IMR-90 (cell line): Measurements from ENCODE around the gene DHRS3.

Experiments used
- BHLHE40 ChIP-seq: fragments of 150-350 bp; IDR thresholded peaks from 2 replicates; pipeline ENCODE4 v1.6.1; 2016; ENCODE audit warnings: mild to moderate bottlenecking, low read depth, low read length
- CHD1 ChIP-seq: IDR thresholded peaks from 2 replicates; pipeline ENCODE4 v1.6.1; 2012; ENCODE audit warnings: low read depth, low read length, improper control_type of control experiment
- CTCF ChIP-seq: conservative IDR thresholded peaks from 2 replicates; pipeline ENCODE4 v1.5.1; 2012; ENCODE audit warnings: mild to moderate bottlenecking, low read depth, low read length, improper control_type of control experiment
- FOS ChIP-seq: fragments of 150-350 bp; IDR thresholded peaks from 2 replicates; pipeline ENCODE4 v1.6.1; 2016; ENCODE audit warnings: low read depth, low read length
- MXI1 ChIP-seq: IDR thresholded peaks from 2 replicates; pipeline ENCODE4 v1.6.1; 2012; ENCODE audit warnings: low read depth, mild to moderate bottlenecking, low read length, moderate library complexity, borderline replicate concordance
- NFE2L2 ChIP-seq: fragments of 150-350 bp; IDR thresholded peaks from 2 replicates; pipeline ENCODE4 v1.6.1; 2016; ENCODE audit warnings: low read depth, mild to moderate bottlenecking, low read length
- POLR2A ChIP-seq: IDR thresholded peaks from 2 replicates; pipeline ENCODE4 v1.6.1; 2012; ENCODE audit warnings: mild to moderate bottlenecking, low read depth, low read length
- RAD21 ChIP-seq: IDR thresholded peaks from 2 replicates; pipeline ENCODE4 v1.6.1; 2012; ENCODE audit warnings: low read length, improper control_type of control experiment
- RCOR1 ChIP-seq: IDR thresholded peaks from 2 replicates; pipeline ENCODE4 v1.6.1; 2012; ENCODE audit warnings: mild to moderate bottlenecking, low read length, improper control_type of control experiment; ENCODE audit not compliant: insufficient replicate concordance
- RFX5 ChIP-seq: IDR thresholded peaks from 2 replicates; pipeline ENCODE4 v1.8.0; 2012; ENCODE audit warnings: low read depth, mild to moderate bottlenecking, low read length, moderate library complexity
- USF2 ChIP-seq: fragments of 150-350 bp; IDR thresholded peaks from 2 replicates; pipeline ENCODE4 v1.6.1; 2017; ENCODE audit warnings: mild to moderate bottlenecking, antibody characterized with exemption, low read length, low read depth
- TF ChIP-seq, protein P1 (sequence below): fragments of 150-350 bp; IDR thresholded peaks from 2 replicates; pipeline ENCODE4 v1.6.1; 2016; ENCODE audit warnings: low read depth, mild to moderate bottlenecking, low read length, moderate library complexity, borderline replicate concordance

DNA sequence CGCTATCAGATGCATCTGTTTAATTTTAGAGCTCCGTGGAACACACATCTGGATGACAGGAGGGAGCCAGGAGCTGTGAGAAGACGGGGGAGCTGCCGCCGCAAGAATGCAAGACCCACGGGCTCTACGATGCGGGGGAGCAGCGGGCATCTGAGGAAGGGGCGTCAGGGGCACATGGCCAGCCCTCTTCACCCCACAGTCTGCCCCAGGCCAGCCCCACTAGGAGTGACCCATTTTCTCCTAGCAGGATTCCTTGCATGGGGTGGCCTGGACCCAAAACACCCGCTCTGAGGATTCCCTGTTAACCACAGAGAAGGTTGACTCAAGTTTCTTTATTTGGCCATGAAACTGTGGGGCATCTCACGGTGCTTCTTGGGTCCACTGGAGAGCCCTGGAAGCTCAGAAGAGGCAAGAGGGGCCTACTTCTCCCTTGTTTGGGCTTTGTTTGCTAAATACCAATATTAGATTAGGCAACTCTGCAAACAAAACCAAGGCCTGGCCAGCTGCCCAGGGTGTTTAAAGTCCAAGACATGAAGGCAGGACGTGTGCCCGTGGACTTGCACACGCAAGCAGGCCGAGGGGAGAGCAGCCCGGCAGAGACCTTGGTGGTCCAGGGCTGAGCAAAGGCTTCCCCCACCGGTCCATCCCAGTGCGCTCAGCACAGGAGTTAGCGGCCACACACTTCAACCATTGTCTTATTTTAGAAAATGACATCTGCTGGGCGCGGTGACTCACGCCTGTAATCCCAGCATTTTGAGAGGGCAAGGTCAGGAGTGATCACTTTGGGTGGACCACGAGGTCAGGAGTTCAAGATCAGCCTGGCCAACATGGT, 89.8 kb downstream of the DHRS3 start:
- no peak for TF ChIP-seq CTCF
- no peak for TF ChIP-seq RAD21
- no peak for TF ChIP-seq NFE2L2
- no peak for TF ChIP-seq MXI1
- TF ChIP-seq USF2 = no peak
- TF ChIP-seq POLR2A = no peak
- no peak for TF ChIP-seq RFX5
- no peak for TF ChIP-seq CHD1
- TF ChIP-seq RCOR1 = no peak
- TF ChIP-seq BHLHE40 = peak; percentile 13; the same call in 1 of the 2 replicates
- TF ChIP-seq FOS = no peak
- TF ChIP-seq, protein P1, sequence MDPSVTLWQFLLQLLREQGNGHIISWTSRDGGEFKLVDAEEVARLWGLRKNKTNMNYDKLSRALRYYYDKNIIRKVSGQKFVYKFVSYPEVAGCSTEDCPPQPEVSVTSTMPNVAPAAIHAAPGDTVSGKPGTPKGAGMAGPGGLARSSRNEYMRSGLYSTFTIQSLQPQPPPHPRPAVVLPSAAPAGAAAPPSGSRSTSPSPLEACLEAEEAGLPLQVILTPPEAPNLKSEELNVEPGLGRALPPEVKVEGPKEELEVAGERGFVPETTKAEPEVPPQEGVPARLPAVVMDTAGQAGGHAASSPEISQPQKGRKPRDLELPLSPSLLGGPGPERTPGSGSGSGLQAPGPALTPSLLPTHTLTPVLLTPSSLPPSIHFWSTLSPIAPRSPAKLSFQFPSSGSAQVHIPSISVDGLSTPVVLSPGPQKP = no peak
